Mesenchymal stem cell (in vitro differentiated cells and primary cell): ENCODE data around the gene PPAN.
A peak's percentile ranks its signal among the peaks of the same experiment; 100 is the strongest.

Experiments used
- DNase-seq: peaks from one replicate; pipeline ENCODE4 v3.0.0-alpha.2; 2013
- H2AFZ ChIP-seq: one replicate; pipeline ENCODE4 v1.6.1; 2013; ENCODE audit warnings: low read depth, mild to moderate bottlenecking, control low read depth, inconsistent platforms, low read length, moderate library complexity
- H2AK5ac ChIP-seq: 2 replicates; pipeline ENCODE4 v1.6.1; 2013; ENCODE audit warnings: low read length, moderate library complexity, mild to moderate bottlenecking, inconsistent platforms; ENCODE audit not compliant: severe bottlenecking
- H2BK120ac ChIP-seq: one replicate; pipeline ENCODE4 v1.6.1; 2013; ENCODE audit warnings: low read depth, mild to moderate bottlenecking, inconsistent platforms, low read length, moderate library complexity
- H2BK12ac ChIP-seq, 2 experiments: one replicate each; pipeline ENCODE4 v1.6.1; 2013; ENCODE audit warnings: inconsistent platforms in 2 of 2, low read length in 2 of 2, mild to moderate bottlenecking in 2 of 2, moderate library complexity in 2 of 2, control low read depth in 1 of 2
- H2BK15ac ChIP-seq: one replicate; pipeline ENCODE4 v1.6.1; 2013; ENCODE audit warnings: mild to moderate bottlenecking, low read depth, inconsistent platforms; ENCODE audit not compliant: poor library complexity, severe bottlenecking
- H2BK5ac ChIP-seq: 2 replicates; pipeline ENCODE4 v1.6.1; 2013; ENCODE audit warnings: low read depth, mild to moderate bottlenecking, low read length, control low read depth, inconsistent platforms; ENCODE audit not compliant: poor library complexity, severe bottlenecking
- H3K14ac ChIP-seq, 2 experiments: one replicate each; pipeline ENCODE4 v1.6.1; 2013; ENCODE audit warnings: inconsistent platforms in 2 of 2, low read length in 2 of 2, control low read depth in 1 of 2, mild to moderate bottlenecking in 1 of 2, moderate library complexity in 1 of 2
- H3K18ac ChIP-seq, 2 experiments: one replicate each; pipeline ENCODE4 v1.6.1; 2013; ENCODE audit warnings: inconsistent platforms in 2 of 2, low read length in 2 of 2, control low read depth in 1 of 2, low read depth in 1 of 2, mild to moderate bottlenecking in 1 of 2
- H3K23ac ChIP-seq, 2 experiments: one replicate each; pipeline ENCODE4 v1.6.1; 2013; ENCODE audit warnings: inconsistent platforms in 2 of 2, low read length in 2 of 2, mild to moderate bottlenecking in 2 of 2, moderate library complexity in 2 of 2, control low read depth in 1 of 2
- H3K27ac ChIP-seq: 2 replicates; pipeline ENCODE4 v1.5.1; 2013; ENCODE audit warnings: mild to moderate bottlenecking, moderate library complexity, low read length, control low read depth, inconsistent platforms; ENCODE audit not compliant: poor library complexity, severe bottlenecking
- H3K27me3 ChIP-seq, 2 experiments: 2 replicates each; pipeline versions ENCODE4 v1.6.1 to v1.7.0; 2013; ENCODE audit warnings: low read length in 2 of 2, mild to moderate bottlenecking in 2 of 2, moderate library complexity in 2 of 2, control low read depth in 1 of 2, inconsistent platforms in 1 of 2; ENCODE audit not compliant: control insufficient read depth in 1 of 2, insufficient read depth in 1 of 2
- H3K36me3 ChIP-seq, 2 experiments: 2 replicates each; pipeline versions ENCODE4 v1.6.1 to v1.7.0; 2013; ENCODE audit warnings: low read length in 2 of 2, control low read depth in 1 of 2, inconsistent platforms in 1 of 2, low read depth in 1 of 2, mild to moderate bottlenecking in 1 of 2; ENCODE audit not compliant: insufficient read depth in 2 of 2, control insufficient read depth in 1 of 2
- H3K4ac ChIP-seq, 2 experiments: one replicate each; pipeline ENCODE4 v1.6.1; 2013; ENCODE audit warnings: inconsistent platforms in 2 of 2, low read length in 2 of 2, mild to moderate bottlenecking in 2 of 2, moderate library complexity in 2 of 2, control low read depth in 1 of 2, low read depth in 1 of 2
- H3K4me1 ChIP-seq: 2 replicates; pipeline ENCODE4 v1.6.1; 2013; ENCODE audit warnings: low read depth, low read length, control low read depth; ENCODE audit not compliant: control insufficient read depth, insufficient read depth
- H3K4me2 ChIP-seq: 2 replicates; pipeline ENCODE4 v1.6.1; 2013; ENCODE audit warnings: low read length, mild to moderate bottlenecking, inconsistent platforms; ENCODE audit not compliant: poor library complexity, severe bottlenecking
- H3K4me3 ChIP-seq, 2 experiments: 2 replicates each; pipeline versions ENCODE4 v1.5.1 to v1.7.0; 2013; ENCODE audit warnings: low read length in 2 of 2, mild to moderate bottlenecking in 2 of 2, control low read depth in 1 of 2, low read depth in 1 of 2; ENCODE audit not compliant: insufficient read depth in 1 of 2
- H3K79me1 ChIP-seq: replicated peaks from 2 replicates; pipeline ENCODE4 v1.6.1; 2013; ENCODE audit warnings: mild to moderate bottlenecking, control low read depth, low read length, inconsistent platforms; ENCODE audit not compliant: poor library complexity, severe bottlenecking
- H3K9ac ChIP-seq: 2 replicates; pipeline ENCODE4 v1.7.0; 2013; ENCODE audit warnings: mild to moderate bottlenecking, low read length, moderate library complexity
- H3K9me3 ChIP-seq: 2 replicates; pipeline ENCODE4 v1.7.0; 2013; ENCODE audit warnings: mild to moderate bottlenecking, low read length; ENCODE audit not compliant: control insufficient read depth
- H4K8ac ChIP-seq: one replicate; pipeline ENCODE4 v1.6.1; 2013; ENCODE audit warnings: inconsistent platforms, mild to moderate bottlenecking, low read length, moderate library complexity
- H4K91ac ChIP-seq: one replicate; pipeline ENCODE4 v1.6.1; 2013; ENCODE audit warnings: mild to moderate bottlenecking, low read length, inconsistent platforms
- WGBS: methylation state at CpG from one replicate; pipeline ENCODE4 v1.1.7; 2013; ENCODE audit warnings: mixed read lengths; 5-methylcytosine and 5-hydroxymethylcytosine counted together

The PPAN gene

GRCh38 chr19:10069046-10069445 is 37.1 kb upstream of the PPAN start:
- Histone ChIP-seq H2BK5ac (no peak overlapping the region), H3K4me2 (no peak overlapping the region), H4K91ac (no peak overlapping the region), H3K4me3 (no peak overlapping the region), H2AFZ (no peak overlapping the region), H2BK12ac (no peak overlapping the region), H3K23ac (no peak overlapping the region), H3K9ac (no peak overlapping the region), H3K27ac (no peak overlapping the region), H2BK15ac (no peak overlapping the region), H2BK120ac (no peak overlapping the region), H3K9me3 (peaks cover 4% of the 10 kb centered on the region), H2AK5ac (no peak overlapping the region), H3K18ac (no peak overlapping the region), H3K4me1 (no peaks in the 10 kb centered on the region), H3K4ac (no peak overlapping the region), H3K79me1 (no peaks in the 10 kb centered on the region), H4K8ac (no peak overlapping the region), H3K14ac (no peak overlapping the region), H3K36me3 (no peaks in the 10 kb centered on the region), H3K27me3 (peaks cover 8 to 32% of the 10 kb centered on the region in 2 experiments)
- no peak for DNase-seq
- 84% methylated on average over 5 of the region's 6 CpGs for WGBS

DNA sequence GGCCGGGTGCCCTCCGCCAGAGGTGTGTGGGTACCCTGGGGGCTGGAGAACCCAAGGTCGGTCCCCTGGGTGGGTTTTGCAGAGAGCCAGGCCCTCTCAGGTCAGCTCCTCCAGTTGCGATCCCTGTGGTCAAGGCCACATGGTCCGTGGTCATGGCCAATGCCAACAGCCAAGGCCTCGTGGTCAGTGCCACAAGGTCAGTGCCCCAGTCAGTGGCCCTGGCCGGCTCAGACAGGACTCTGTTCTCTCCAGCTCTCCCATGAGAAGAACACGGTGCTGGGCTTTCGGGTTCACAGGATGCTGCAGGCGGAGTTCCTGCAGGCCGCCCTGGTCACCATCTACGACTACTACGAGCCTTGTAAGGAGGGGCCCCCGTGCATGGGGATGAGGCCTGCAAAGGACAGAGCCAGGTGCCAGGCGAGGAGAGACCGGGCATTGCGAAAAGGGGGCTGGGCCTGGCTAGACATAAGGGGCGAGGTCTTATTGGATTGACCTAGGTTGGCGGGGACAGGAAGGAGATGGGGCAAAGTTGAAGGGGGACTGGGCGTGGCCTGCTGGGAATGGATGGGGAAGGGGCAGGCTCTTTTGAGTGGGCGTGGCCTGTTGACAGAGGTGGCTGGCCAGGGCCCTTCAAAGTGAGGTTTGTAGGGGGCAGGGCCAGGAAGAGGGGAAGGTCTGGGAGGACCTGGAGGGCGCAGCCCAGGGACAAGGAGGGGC is 35.3 kb upstream of the PPAN start:
- Histone ChIP-seq H3K14ac (no peak overlapping the region), H3K9ac (no peak overlapping the region), H4K8ac (peak overlapping the region; percentile 56), H2BK5ac (no peak overlapping the region), H3K79me1 (no peaks in the 10 kb centered on the region), H3K4me3 (no peak overlapping the region), H2AK5ac (no peak overlapping the region), H2BK12ac (no peak overlapping the region), H4K91ac (no peak overlapping the region), H3K18ac (no peak overlapping the region), H3K27me3 (peaks cover 8 to 26% of the 10 kb centered on the region in 2 experiments), H3K23ac (no peak overlapping the region), H3K4me1 (no peaks in the 10 kb centered on the region), H2AFZ (no peak overlapping the region), H3K27ac (no peak overlapping the region), H2BK120ac (no peak overlapping the region), H3K4me2 (no peak overlapping the region), H3K36me3 (no peaks in the 10 kb centered on the region), H3K4ac (no peak overlapping the region), H2BK15ac (no peak overlapping the region), H3K9me3 (peaks cover 5% of the 10 kb centered on the region)
- WGBS = 85% methylated on average over 22 of the region's 22 CpGs
- DNase-seq = no peak

- peaks cover 5% of the 10 kb centered on the region for H3K9me3 ChIP-seq
- H3K27me3 ChIP-seq = peaks cover 8 to 25% of the 10 kb centered on the region in 2 experiments
- no peak overlapping the region for H3K23ac ChIP-seq
- H3K9ac ChIP-seq = no peak overlapping the region
- no peak overlapping the region for H3K4ac ChIP-seq
- no peak overlapping the region for H4K8ac ChIP-seq
- no peak overlapping the region for H3K14ac ChIP-seq
- no peaks in the 10 kb centered on the region for H3K4me1 ChIP-seq
- DNase-seq = peak; percentile 24
- no peak overlapping the region for H3K4me3 ChIP-seq
- no peak overlapping the region for H2AK5ac ChIP-seq
- H2AFZ ChIP-seq = no peak overlapping the region
- no peak overlapping the region for H2BK5ac ChIP-seq
- 73% methylated on average over 2 of the region's 2 CpGs for WGBS
- no peak overlapping the region for H4K91ac ChIP-seq
- H2BK12ac ChIP-seq = no peak overlapping the region
- no peak overlapping the region for H3K27ac ChIP-seq
- no peaks in the 10 kb centered on the region for H3K36me3 ChIP-seq
- no peaks in the 10 kb centered on the region for H3K79me1 ChIP-seq
- H3K18ac ChIP-seq = no peak overlapping the region
- H2BK15ac ChIP-seq = no peak overlapping the region
- H2BK120ac ChIP-seq = no peak overlapping the region
- H3K4me2 ChIP-seq = no peak overlapping the region
Observed at GRCh38 chr19:10074153-10074552, 32.0 kb upstream of the PPAN start.

DNA sequence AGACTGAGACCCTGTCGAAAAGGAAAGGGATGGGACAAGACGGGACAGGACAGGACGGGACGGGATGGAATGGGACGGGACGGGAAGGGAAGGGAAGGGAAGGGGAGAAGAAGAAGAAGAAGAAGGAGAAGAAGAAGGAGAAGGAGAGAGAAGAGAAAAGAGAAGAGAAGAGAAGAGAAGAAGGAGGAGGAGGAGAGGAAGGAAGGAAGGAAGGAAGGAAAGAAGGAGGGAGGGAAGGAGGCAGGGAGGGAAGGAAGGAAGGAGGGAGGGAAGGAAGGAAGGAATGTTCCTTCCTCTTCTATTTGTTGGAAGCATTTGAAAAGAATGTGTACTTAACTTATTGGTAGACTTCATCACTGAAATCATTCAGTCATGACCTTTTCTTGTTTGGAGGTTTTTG is 29.6 kb upstream of the PPAN start:
- Histone ChIP-seq H4K91ac (no peak overlapping the region), H3K27ac (no peak overlapping the region), H3K14ac (no peak overlapping the region), H3K23ac (peak overlapping the region in 1 of 2 experiments; percentile 59), H3K4me2 (no peak overlapping the region), H3K36me3 (no peaks in the 10 kb centered on the region), H2BK15ac (no peak overlapping the region), H3K4me3 (no peak overlapping the region), H3K9me3 (peaks cover 5% of the 10 kb centered on the region), H3K79me1 (no peaks in the 10 kb centered on the region), H3K4me1 (no peaks in the 10 kb centered on the region), H2BK120ac (no peak overlapping the region), H2AFZ (no peak overlapping the region), H3K27me3 (peaks cover 5 to 24% of the 10 kb centered on the region in 2 experiments), H3K18ac (no peak overlapping the region), H3K4ac (no peak overlapping the region), H2BK5ac (no peak overlapping the region), H2AK5ac (no peak overlapping the region), H2BK12ac (no peak overlapping the region), H3K9ac (no peak overlapping the region), H4K8ac (no peak overlapping the region)
- DNase-seq = no peak
- WGBS = 77% methylated on average over 6 of the region's 6 CpGs
